ENCODE results near the gene SERTAD2. TPM values are rescaled to one million over a fixed set of nuclear protein-coding genes. Genes with fewer than 3 reads are reported as not detected.

Gene SERTAD2
- total RNA-seq, 1 experiment from 2014 or later: 34.7 TPM

DNA sequence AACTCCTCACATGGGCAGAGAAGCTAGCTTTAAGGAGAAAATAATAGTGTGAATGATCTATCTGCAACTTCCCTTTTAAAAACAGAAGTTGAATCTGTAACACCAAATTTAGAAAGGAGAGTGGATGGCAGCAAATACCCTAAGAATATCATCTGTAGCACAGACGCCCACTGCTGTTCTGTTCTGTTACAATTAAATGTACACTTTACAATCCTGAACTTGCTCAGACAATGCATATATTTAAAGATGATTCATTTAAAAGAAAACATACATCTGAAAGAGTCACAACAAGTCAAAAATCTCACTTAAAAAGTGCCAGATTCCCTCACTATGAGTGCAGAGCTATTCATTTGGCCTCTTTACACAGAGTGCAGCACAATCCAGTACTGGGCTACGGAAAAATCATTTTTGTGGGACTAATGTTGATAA, 8.0 kb upstream of the SERTAD2 start:
- no peak for DNase-seq
- H3K27me3 ChIP-seq: no peaks in the 10 kb centered on the region
- no peaks in the 10 kb centered on the region for H3K9me3 ChIP-seq (replicated peaks)

DNA sequence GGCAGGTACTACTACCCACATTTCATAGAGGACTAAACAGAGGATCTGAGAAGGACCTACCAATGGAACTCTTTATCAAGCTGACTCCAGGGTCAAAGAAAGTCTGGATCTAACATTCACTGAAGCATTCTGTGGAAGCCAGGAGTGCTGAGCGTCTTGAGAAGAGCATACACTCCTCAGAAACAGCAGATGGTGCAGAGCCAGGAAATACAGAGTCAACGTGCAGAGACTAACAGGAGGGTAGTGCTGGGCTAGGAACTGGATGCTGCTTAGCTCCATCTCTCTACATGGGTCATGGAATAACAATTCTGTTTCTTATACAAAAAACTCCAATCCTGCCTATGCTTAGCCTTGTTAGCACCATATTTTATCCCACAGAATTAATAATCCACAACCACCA, 5.5 kb upstream of the SERTAD2 start:
- Histone ChIP-seq H3K4me1 (peaks cover 19% of the 10 kb centered on the region), H3K36me3 (no peaks in the 10 kb centered on the region), H3K9me3 (replicated peaks) (no peaks in the 10 kb centered on the region), H3K4me3 (no peak overlapping the region), H3K27ac (no peak overlapping the region), H3K27me3 (no peaks in the 10 kb centered on the region)
- DNase-seq: no peak

More for the DNA sequence above, 8.0 kb upstream of the SERTAD2 start:
- no peaks in the 10 kb centered on the region for H3K36me3 ChIP-seq
- no peak overlapping the region for H3K27ac ChIP-seq
- no peak overlapping the region for H3K4me3 ChIP-seq
- H3K4me1 ChIP-seq: peaks cover under 1% of the 10 kb centered on the region

GRCh38 chr2:64658269-64658668, 4.6 kb upstream of the SERTAD2 start:
- H3K27ac ChIP-seq: no peak overlapping the region
- H3K4me1 ChIP-seq: peaks cover 19% of the 10 kb centered on the region
- H3K36me3 ChIP-seq: no peaks in the 10 kb centered on the region
- no peaks in the 10 kb centered on the region for H3K27me3 ChIP-seq
- H3K4me3 ChIP-seq: no peak overlapping the region
- no peaks in the 10 kb centered on the region for H3K9me3 ChIP-seq (replicated peaks)
- DNase-seq: no peak

DNA sequence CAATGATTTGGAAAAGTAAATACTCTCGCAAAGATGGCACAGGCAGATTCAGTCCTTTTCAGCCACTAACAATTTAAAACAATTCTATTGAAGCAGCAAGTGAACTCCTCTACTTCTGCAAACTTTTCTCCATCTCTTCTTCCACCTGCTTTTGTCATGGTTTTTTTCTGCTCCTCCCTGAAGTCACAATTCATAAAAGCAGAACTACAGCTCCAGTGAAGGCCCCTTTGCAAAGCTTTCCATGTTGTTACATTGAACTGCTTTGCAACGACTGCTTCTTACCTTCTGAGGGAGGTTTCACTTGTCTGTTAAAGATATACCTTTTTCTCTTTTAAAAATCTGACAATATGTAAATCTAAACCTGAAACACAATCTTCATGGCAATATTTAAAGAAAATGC, 3.7 kb upstream of the SERTAD2 start:
- H3K9me3 ChIP-seq (replicated peaks): no peaks in the 10 kb centered on the region
- no peaks in the 10 kb centered on the region for H3K27me3 ChIP-seq
- H3K4me1 ChIP-seq: peaks cover 19% of the 10 kb centered on the region
- DNase-seq: no peak
- no peaks in the 10 kb centered on the region for H3K36me3 ChIP-seq
- H3K27ac ChIP-seq: no peak overlapping the region
- H3K4me3 ChIP-seq: no peak overlapping the region

- Histone ChIP-seq H3K4me1 (peaks cover 23% of the 10 kb centered on the region), H3K27ac (no peak overlapping the region), H3K36me3 (no peaks in the 10 kb centered on the region), H3K4me3 (no peak overlapping the region), H3K9me3 (replicated peaks) (no peaks in the 10 kb centered on the region), H3K27me3 (no peaks in the 10 kb centered on the region)
- DNase-seq: no peak
Observed at GRCh38 chr2:64656379-64656778, 2.7 kb upstream of the SERTAD2 start.

GRCh38 chr2:64655873-64656272, 2.2 kb upstream of the SERTAD2 start:
- Histone ChIP-seq H3K27ac (peak overlapping the region; percentile 99), H3K27me3 (no peaks in the 10 kb centered on the region), H3K4me3 (no peak overlapping the region), H3K9me3 (replicated peaks) (no peaks in the 10 kb centered on the region), H3K4me1 (peaks cover 28% of the 10 kb centered on the region), H3K36me3 (no peaks in the 10 kb centered on the region)
- DNase-seq: peak; percentile 63 to 68

- peak; percentile 37 to 49 for DNase-seq
Observed at GRCh38 chr2:64655018-64655664, 1.4 kb upstream of the SERTAD2 start.

GRCh38 chr2:64654063-64654811, 524 bp upstream of the SERTAD2 start:
- Histone ChIP-seq H3K4me3 (peak overlapping the region; percentile 95), H3K27ac (peak overlapping the region; percentile 99), H3K9me3 (replicated peaks) (no peaks in the 10 kb centered on the region), H3K27me3 (no peaks in the 10 kb centered on the region), H3K4me1 (peaks cover 33% of the 10 kb centered on the region), H3K36me3 (no peaks in the 10 kb centered on the region)
- peak; percentile 92 to 96 for DNase-seq

More at GRCh38 chr2:64655018-64655664, 1.4 kb upstream of the SERTAD2 start:
- Histone ChIP-seq H3K4me1 (peaks cover 33% of the 10 kb centered on the region), H3K27me3 (no peaks in the 10 kb centered on the region), H3K4me3 (peak overlapping the region; percentile 95), H3K27ac (peak overlapping the region; percentile 99), H3K9me3 (replicated peaks) (no peaks in the 10 kb centered on the region), H3K36me3 (no peaks in the 10 kb centered on the region)

DNA sequence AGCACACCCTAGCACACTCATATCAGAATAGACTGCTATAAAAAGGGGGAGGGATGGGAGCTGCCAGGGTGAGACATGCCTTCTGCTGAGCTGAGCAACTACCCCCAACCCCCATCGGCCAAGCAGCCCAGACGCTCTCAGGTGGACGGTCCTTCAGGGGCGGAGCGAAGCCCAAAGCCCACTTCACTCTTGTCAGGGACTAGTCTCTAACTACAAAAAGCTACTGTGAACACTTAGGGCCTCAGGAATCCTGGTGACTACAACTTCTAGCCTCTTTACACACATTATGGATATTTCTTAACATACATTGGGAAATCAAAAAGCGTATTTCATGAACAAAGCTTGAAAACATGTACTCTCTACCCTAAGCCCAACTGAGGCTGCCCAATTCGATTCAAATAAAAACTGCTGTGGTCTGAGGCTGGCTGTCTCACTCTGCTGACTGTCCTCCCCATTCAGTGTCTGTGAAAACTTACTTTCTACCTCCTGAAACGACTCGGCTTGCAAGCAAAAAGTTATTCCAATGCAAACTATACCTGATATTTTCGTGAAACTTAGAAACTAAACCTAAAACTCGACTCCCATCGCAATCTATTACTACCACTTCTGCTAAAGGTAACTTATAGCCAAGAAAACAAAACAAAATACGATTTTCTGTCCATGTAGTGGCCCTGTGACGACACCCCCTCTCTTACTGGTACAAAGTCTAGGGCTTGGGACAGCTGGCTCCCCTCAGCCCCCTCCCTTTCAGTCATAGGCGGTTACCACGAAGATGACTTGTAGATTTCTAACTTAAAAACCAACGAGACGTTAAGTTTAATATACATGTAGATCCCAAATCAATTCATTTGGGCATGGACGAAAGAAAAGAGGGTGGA, 1.2 kb downstream of the SERTAD2 start:
- H3K4me3 ChIP-seq: peak overlapping the region; percentile 95
- no peaks in the 10 kb centered on the region for H3K36me3 ChIP-seq
- H3K9me3 ChIP-seq (replicated peaks): no peaks in the 10 kb centered on the region
- peak; percentile 62 to 74 for DNase-seq
- H3K4me1 ChIP-seq: peaks cover 33% of the 10 kb centered on the region
- no peaks in the 10 kb centered on the region for H3K27me3 ChIP-seq
- H3K27ac ChIP-seq: peak overlapping the region; percentile 99

GRCh38 chr2:64651590-64651989, 2.1 kb downstream of the SERTAD2 start:
- H3K27ac ChIP-seq: no peak overlapping the region
- H3K4me1 ChIP-seq: peaks cover 34% of the 10 kb centered on the region

DNA sequence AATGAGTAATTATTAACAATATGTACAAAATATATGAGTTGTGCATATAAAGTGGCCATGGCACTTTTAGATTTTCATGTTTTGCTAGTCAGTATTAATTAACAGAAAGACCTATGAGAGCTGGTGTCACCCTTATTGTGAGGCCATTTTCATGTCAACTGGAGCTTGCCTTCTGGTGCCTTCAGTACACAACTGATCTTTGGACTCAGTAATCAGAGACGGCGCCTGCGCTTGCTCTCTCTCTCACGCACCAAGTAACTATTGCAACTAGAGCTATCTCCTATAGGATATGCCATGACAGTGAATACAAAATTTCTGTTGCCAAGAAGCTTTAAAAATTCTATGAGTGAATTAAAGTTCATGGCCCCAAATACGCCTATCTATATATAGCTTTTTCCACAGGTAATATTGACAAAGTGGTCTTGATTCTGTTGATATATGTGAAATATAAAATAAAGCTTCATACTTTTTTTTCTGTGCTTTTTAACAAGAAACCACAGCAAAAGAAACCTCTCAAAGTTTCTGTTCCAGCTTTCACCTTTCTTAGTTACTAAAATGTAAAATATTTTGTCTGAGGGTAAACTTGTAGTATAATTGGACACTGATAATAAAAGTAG, 2.9 kb downstream of the SERTAD2 start:
- H3K9me3 ChIP-seq (replicated peaks): no peaks in the 10 kb centered on the region
- no peak for DNase-seq
- H3K27me3 ChIP-seq: no peaks in the 10 kb centered on the region
- no peak overlapping the region for H3K4me3 ChIP-seq
- H3K27ac ChIP-seq: no peak overlapping the region
- no peaks in the 10 kb centered on the region for H3K36me3 ChIP-seq
- peaks cover 32% of the 10 kb centered on the region for H3K4me1 ChIP-seq

More at GRCh38 chr2:64651590-64651989, 2.1 kb downstream of the SERTAD2 start:
- Histone ChIP-seq H3K36me3 (no peaks in the 10 kb centered on the region), H3K27me3 (no peaks in the 10 kb centered on the region), H3K4me3 (peak overlapping the region; percentile 95), H3K9me3 (replicated peaks) (no peaks in the 10 kb centered on the region)
- no peak for DNase-seq

- DNase-seq: no peak
- no peaks in the 10 kb centered on the region for H3K9me3 ChIP-seq (replicated peaks)
- peaks cover 32% of the 10 kb centered on the region for H3K4me1 ChIP-seq
- no peak overlapping the region for H3K4me3 ChIP-seq
- H3K27me3 ChIP-seq: no peaks in the 10 kb centered on the region
- no peak overlapping the region for H3K27ac ChIP-seq
- no peaks in the 10 kb centered on the region for H3K36me3 ChIP-seq
Observed at GRCh38 chr2:64650296-64650695, 3.4 kb downstream of the SERTAD2 start.

DNA sequence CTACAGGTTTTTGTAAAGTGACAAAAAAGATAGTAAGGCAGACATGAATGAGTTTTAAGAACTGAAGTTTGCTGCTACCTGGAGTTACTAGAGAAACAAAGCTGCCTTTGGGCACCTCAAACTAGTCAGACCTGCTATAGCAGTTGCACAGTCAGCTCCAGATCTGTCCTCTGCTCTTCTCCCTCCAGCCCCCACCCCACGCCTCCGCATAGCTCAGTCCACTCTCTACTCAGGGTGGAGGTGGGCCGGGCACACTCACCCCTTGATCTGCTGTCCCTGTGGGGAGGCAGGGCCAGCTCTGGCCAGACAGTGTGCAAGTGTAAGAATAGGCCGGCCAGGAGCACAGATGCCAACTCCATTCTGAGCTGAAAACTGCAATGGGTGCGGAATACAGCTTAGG, 4.1 kb downstream of the SERTAD2 start:
- H3K27me3 ChIP-seq: no peaks in the 10 kb centered on the region
- H3K4me3 ChIP-seq: no peak overlapping the region
- H3K36me3 ChIP-seq: no peaks in the 10 kb centered on the region
- no peak overlapping the region for H3K27ac ChIP-seq
- H3K9me3 ChIP-seq (replicated peaks): no peaks in the 10 kb centered on the region
- H3K4me1 ChIP-seq: peaks cover 30% of the 10 kb centered on the region
- DNase-seq: no peak

DNA sequence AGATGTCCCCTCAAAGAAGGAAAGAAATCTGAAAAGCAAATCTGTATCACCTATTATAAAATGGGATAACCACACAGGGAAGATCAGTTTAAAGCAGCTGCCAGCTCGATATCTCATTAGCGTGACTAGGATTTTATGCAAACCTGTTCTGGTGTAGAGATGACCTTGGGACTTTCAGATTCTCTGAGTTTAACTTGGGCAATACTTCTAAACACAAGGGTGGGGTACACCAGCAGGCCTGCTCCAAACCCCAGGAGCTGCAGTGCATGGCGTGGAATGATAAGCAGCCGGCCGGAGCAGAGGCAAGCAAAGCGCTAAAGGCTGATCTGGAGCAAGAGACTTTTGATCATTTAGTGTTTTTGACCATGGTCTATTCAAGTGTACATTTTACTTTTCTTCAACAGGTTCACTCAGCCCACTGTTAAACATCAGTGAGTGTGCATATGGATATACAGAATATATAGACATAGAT, 4.7 kb downstream of the SERTAD2 start:
- Histone ChIP-seq H3K4me3 (no peak overlapping the region), H3K4me1 (peaks cover 36% of the 10 kb centered on the region), H3K27me3 (no peaks in the 10 kb centered on the region), H3K27ac (no peak overlapping the region), H3K9me3 (replicated peaks) (no peaks in the 10 kb centered on the region), H3K36me3 (no peaks in the 10 kb centered on the region)
- DNase-seq: no peak

Data from SJCRH30 (cell line).